BJ (cell line): ENCODE data around the gene SH2B2. TPM values are rescaled to one million over a fixed set of nuclear protein-coding genes. Genes with fewer than 3 reads are reported as not detected.
"Not testable (repeated sequence)": the region's sequence is repeated elsewhere in the genome, so short reads cannot be mapped to it uniquely, and the experiment has no call there.

Experiments used
- CTCF ChIA-PET: fragments of 350-600 bp; formaldehyde crosslinking; extraction: SDS; loops from one replicate; lab custom pipeline; 2021; ENCODE audit warnings: antibody characterized with exemption, inconsistent platforms; lab: Yijun Ruan, JAX
- POLR2A ChIA-PET: fragments of 300-600 bp; sonication (Branson Sonifier 250); formaldehyde crosslinking; extraction: SDS; loops from one replicate; lab custom pipeline; 2021; ENCODE audit warnings: antibody characterized with exemption; lab: Charles Lee
- DNase-seq: peaks from one replicate; pipeline ENCODE4 v3.0.0-alpha.2; 2011; ENCODE audit warnings: low read depth
- H3K27me3 ChIP-seq: 2 replicates; pipeline ENCODE4 v1.6.0; 2011; ENCODE audit warnings: low read length; ENCODE audit not compliant: control insufficient read depth, insufficient read depth
- H3K36me3 ChIP-seq: 2 replicates; pipeline ENCODE4 v1.5.1; 2011; ENCODE audit warnings: low read length; ENCODE audit not compliant: control insufficient read depth, insufficient read depth
- H3K4me3 ChIP-seq: 2 replicates; pipeline ENCODE4 v1.5.1; 2011; ENCODE audit warnings: low read depth, mild to moderate bottlenecking, control low read depth, low read length
- polyA plus RNA-seq: library from polyadenylated mRNA; depleted of rRNA; stranded (reverse); fragments of >200 nt; gene quantifications from 2 replicates; pipeline ENCODE4 v1.2.3, GENCODE V29; 2011
- TF ChIP-seq, protein P1 (sequence below): IDR thresholded peaks from 2 replicates; pipeline ENCODE4 v1.5.1; 2011; ENCODE audit warnings: low read depth, mild to moderate bottlenecking, control low read depth, inconsistent platforms, low read length, moderate library complexity; ENCODE audit not compliant: insufficient read depth

Gene SH2B2
- polyA plus RNA-seq, 1 experiment: 0.58 TPM

DNA sequence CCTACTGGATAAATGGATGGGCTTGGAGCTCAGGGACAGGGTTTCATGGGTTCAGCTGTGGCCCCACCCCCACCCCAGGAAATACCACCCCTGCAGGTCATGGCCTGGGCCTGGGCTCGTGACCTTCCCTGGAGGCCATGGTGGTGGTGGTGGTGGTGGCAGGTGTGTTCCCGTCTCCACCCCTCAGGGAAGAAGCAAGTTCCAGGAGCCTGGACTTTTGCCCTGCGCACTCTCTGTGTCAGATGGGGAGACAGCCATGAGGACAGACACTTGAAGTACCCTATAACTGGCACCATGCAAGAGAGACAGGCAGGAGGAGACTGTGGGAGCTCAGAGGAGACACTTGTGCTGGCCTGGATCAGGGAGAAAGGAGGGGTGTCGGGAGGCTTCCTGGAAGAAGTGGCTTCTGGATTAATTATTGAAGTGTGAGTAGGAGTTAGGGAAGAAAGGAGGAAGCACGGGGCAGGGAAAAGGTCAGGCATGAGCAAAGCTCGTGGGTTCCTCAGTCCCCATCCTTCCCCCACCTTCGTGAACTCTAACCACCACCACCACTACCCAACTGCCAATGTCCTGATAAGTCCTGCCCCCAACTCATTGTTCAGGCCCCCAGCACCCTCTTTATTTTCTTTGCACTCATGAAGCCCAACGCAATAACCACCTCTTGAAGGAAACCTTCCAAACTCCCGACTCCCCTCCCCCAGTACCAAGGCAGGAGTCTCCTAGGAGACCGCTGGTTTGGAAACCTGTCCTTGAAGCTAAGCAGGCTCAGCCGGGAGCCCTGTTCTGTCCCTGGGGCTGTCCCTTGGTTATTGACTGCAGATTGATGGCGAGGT lies 8.9 kb downstream of the SH2B2 start:
- H3K4me3 ChIP-seq: no peak overlapping the region
- ChIA-PET POLR2A (no interaction called here), CTCF (no interaction called here)
- H3K36me3 ChIP-seq: no peaks in the 10 kb centered on the region
- TF ChIP-seq, protein P1, sequence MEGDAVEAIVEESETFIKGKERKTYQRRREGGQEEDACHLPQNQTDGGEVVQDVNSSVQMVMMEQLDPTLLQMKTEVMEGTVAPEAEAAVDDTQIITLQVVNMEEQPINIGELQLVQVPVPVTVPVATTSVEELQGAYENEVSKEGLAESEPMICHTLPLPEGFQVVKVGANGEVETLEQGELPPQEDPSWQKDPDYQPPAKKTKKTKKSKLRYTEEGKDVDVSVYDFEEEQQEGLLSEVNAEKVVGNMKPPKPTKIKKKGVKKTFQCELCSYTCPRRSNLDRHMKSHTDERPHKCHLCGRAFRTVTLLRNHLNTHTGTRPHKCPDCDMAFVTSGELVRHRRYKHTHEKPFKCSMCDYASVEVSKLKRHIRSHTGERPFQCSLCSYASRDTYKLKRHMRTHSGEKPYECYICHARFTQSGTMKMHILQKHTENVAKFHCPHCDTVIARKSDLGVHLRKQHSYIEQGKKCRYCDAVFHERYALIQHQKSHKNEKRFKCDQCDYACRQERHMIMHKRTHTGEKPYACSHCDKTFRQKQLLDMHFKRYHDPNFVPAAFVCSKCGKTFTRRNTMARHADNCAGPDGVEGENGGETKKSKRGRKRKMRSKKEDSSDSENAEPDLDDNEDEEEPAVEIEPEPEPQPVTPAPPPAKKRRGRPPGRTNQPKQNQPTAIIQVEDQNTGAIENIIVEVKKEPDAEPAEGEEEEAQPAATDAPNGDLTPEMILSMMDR: no peak
- no peak for DNase-seq
- peaks cover 2% of the 10 kb centered on the region for H3K27me3 ChIP-seq

DNA sequence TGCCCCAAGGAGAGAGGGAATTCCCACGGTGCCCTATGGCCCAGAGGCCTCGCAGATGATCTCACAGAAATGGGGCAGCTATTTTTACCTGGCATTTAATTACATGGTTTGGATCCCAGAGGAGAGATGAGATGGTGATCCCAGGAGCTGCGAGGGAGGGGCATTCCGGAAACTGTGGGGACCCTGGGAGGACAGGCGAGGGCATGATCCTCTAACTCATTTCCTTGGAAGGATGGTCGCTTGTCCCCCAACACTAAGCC lies 9.4 kb downstream of the SH2B2 start:
- POLR2A ChIA-PET: no interaction called here
- Histone ChIP-seq H3K27me3 (peaks cover 2% of the 10 kb centered on the region), H3K4me3 (no peak overlapping the region), H3K36me3 (no peaks in the 10 kb centered on the region)
- no peak for DNase-seq
- CTCF ChIA-PET: interaction anchor here (1.4 kb wide), 1 partner anchor 8 kb away, joined by 3 read pairs; no protein-coding TSS in a partner anchor
- TF ChIP-seq, protein P1: no peak

DNA sequence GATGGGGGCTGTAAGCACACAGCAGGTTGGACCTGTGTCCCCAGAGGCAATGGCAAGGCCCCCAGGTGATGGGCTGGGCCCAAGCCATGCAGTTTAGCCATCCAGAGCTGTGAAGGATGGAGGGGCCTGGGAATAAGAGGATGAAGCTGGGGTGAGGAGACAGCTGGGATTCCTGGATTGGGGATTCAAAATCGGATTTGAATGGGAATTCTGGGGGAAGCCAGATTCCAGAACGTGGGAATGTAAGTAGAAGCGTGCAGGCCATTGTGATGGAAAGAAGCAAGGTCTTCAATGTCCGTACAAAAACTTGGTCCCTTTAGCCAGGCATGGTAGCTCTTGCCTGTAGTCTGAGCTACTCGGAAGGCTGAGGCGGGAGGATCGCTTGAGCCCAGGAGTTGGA lies 9.8 kb downstream of the SH2B2 start:
- Histone ChIP-seq H3K27me3 (peaks cover 2% of the 10 kb centered on the region), H3K4me3 (no peak overlapping the region), H3K36me3 (no peaks in the 10 kb centered on the region)
- POLR2A ChIA-PET: no interaction called here
- TF ChIP-seq, protein P1: no peak
- no peak for DNase-seq
- CTCF ChIA-PET: interaction anchor here (1.4 kb wide), 1 partner anchor 9 kb away, joined by 3 read pairs; no protein-coding TSS in a partner anchor

DNA sequence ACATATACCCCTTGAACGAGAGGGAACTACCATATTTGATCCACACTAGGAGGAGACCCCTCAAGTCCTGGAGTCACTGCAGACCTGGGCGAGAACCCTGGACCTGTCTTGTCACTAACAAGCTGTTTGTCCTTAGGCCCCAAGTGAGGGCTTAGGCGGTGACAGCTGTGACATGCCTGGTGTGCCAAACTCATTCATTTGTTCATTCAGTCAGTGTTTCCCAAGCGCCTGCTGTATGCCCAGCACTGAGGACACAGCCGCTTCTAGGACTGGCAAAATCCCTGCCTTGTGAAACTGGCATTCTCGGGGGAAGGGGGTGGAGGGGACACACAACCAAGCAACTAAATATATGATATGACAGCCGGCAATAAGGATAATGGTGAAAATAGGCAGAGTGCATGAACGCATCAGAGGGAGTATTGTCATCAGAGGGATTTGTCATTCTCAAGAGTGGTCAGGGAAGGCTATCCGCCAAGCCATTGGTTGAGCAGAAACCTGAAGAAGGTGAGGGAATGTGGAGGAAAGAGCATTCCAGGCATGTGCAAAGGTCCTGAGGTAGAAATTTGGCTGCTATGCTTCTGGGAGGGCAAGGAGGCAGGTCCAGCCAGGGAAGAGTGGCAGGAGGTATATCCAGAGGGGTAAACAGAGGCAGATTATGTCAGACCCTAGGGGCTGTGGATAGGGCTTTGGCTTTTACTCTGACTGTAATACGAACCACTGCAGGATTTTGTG lies 11.0 kb downstream of the SH2B2 start:
- H3K27me3 ChIP-seq: peaks cover 2% of the 10 kb centered on the region
- no peak for DNase-seq
- no peaks in the 10 kb centered on the region for H3K36me3 ChIP-seq
- H3K4me3 ChIP-seq: no peak overlapping the region
- ChIA-PET POLR2A (no interaction called here), CTCF (interaction anchor here (0.8 to 1.4 kb wide), 2 partner anchors 10 to 13 kb away, joined by 3 read pairs; no protein-coding TSS in a partner anchor)
- TF ChIP-seq, protein P1: no peak

DNA sequence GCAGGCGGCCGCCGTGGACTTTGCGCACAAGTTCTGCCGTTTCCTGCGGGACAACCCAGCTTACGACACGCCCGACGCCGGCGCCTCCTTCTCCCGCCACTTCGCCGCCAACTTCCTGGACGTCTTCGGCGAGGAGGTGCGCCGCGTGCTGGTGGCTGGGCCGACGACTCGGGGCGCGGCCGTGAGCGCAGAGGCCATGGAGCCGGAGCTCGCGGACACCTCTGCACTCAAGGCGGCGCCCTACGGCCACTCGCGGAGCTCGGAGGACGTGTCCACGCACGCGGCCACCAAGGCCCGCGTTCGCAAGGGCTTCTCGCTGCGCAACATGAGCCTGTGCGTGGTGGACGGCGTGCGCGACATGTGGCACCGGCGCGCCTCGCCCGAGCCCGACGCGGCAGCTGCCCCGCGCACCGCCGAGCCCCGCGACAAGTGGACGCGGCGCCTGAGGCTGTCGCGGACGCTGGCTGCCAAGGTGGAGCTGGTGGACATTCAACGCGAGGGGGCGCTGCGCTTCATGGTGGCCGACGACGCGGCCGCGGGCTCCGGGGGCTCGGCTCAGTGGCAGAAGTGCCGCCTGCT lies 14.1 kb downstream of the SH2B2 start:
- H3K27me3 ChIP-seq: no peaks in the 10 kb centered on the region
- no peaks in the 10 kb centered on the region for H3K36me3 ChIP-seq
- ChIA-PET CTCF (no interaction called here), POLR2A (no interaction called here)
- DNase-seq: no peak
- no peak overlapping the region for H3K4me3 ChIP-seq
- TF ChIP-seq, protein P1: no peak

DNA sequence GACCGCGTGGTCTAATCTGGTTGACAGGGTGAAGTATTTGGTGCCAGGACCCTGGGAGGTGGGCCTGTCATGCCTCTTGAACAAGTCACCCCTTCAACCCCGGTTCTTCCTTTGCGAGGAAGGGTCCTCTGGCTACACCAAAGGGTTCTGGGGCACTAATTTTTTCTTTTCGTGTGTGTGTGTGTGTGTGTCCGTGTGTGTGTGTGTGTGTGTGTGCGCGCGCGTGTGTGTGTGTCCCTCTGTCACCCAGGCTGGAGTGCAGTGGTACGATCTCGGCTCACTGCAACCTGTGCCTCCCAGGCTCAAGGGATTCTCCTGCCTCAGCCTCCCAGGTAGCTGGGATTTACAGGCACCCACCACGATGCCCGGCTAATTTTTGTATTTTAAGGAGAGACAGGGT lies 14.7 kb downstream of the SH2B2 start:
- CTCF ChIA-PET: not testable (repeated sequence)

More for the DNA sequence above, 14.7 kb downstream of the SH2B2 start:
- H3K27me3 ChIP-seq, H3K36me3 ChIP-seq, DNase-seq, POLR2A ChIA-PET, H3K4me3 ChIP-seq: not testable (repeated sequence)
